HL-60 (cell line): Measurements from ENCODE around the gene ST6GALNAC2.

Experiments
- CTCF ChIP-seq: IDR thresholded peaks from one replicate; pipeline ENCODE4 v1.5.1; 2011; ENCODE audit warnings: low read length, control low read depth, inconsistent platforms; ENCODE audit not compliant: insufficient read depth
- POLR2AphosphoS5 ChIP-seq: IDR thresholded peaks from 2 replicates; pipeline ENCODE4 v1.6.1; 2012; ENCODE audit warnings: low read depth
- REST ChIP-seq: IDR thresholded peaks from 2 replicates; pipeline ENCODE4 v1.6.1; 2012; ENCODE audit warnings: low read depth; ENCODE audit not compliant: insufficient replicate concordance
- SPI1 ChIP-seq: IDR thresholded peaks from 2 replicates; pipeline ENCODE4 v1.6.1; 2012; ENCODE audit warnings: low read depth, mild to moderate bottlenecking, borderline replicate concordance

DNA sequence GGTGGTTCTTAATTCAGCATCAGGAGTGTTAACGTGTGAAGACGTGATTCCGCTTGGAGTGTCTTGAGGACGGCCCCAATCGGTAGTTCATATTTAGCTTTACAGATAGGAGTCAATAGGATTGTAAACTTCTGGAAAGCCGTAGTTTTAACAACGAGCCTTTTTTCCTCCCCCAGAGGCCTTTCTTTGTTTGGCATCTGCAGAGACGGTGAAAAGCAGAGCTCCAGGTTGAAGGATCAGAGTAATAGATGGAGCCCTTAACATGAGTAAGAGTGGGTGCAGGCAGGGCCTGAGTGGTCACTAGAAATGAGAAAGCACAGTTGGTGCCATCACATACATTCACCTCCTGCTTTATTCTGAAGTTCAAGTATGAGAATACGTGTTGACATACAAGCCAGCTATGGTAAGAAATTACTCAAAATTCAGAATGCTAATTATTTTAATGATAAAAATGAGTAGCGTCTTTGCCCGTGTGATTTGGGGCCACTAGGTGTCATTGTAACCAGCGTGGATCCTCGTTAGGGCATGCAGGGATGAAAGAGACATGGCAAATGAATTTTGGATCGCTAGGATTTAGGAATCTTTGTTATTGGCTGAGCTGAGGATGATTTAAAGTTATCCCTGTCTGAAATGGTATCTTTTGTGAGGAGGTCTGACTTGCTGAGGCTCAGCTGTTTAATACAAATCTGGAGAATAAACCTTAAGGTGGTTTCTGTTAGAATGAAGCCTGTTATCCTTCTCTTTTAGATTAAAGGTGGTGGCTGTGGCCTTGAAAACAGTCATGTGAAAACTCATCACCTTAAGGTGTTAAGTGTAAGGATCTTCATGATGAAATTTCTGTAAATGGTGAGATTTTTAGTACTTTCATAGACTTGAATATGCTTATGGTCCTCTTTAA, 27.2 kb downstream of the ST6GALNAC2 start:
- TF ChIP-seq POLR2AphosphoS5 (no peak), CTCF (peak; percentile 45), REST (no peak), SPI1 (no peak)
